Medulla oblongata (tissue), 1 donor: Measurements from ENCODE around the gene UNC13D.
"Not testable (repeated sequence)": the region's sequence is repeated elsewhere in the genome, so short reads cannot be mapped to it uniquely, and the experiment has no call there.

Source experiments
- DNase-seq: peaks from one replicate; pipeline ENCODE4 v3.0.0-alpha.2; 2015; ENCODE audit errors: extremely low spot score

Gene UNC13D

DNA sequence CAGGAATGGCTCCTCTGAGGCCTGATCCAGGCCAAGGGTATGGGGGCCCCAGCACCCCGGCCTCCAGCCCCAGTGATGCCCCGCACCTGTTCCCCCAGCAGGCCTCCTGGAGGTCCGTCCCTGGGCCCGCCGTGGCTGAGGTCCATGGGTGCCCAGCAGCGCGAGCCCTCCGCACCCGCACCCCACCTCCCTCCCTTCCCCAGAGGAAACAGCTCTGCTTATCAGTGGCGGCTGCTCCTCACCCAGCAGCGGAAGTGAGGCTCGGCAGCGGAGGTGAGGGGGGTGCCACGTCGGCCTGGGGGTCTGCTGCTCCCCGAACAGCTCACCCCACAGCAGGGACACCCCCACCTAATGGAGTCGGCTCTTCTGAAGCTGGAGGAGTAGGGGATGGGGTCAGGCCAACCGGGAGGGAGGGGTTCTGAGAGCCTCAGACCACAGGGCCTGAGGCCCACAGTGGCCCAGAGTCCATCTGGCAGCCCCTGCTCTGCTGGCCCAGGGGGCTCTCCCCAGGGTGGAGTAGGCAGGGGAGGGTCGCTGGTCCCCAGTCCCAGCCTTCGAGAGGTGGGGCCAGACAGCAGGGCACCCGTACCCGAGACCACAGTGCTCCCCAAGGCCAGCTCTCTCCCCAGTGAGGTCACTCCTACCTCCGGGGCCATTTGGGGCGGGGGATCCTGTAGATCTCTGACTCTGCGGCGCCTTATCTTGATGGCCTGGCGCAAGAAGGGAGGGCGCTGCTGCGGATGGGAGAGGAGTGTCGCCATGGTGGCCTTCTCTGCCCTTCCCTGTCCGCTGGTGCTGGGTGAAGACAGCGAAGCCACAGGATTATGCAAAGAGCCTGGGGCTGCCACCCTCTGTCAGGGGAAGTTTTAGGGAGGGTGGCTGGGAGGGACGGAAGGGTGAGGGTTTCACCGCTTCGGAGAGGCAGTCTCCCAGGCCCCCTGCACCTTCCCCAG, at the start of gene UNC13D:
TSS of gene UNC13D (minus strand) at position 828 of the 953 bp plus-strand sequence. CDS start at position 761, 67 bp downstream.
- DNase-seq = no peak

DNA sequence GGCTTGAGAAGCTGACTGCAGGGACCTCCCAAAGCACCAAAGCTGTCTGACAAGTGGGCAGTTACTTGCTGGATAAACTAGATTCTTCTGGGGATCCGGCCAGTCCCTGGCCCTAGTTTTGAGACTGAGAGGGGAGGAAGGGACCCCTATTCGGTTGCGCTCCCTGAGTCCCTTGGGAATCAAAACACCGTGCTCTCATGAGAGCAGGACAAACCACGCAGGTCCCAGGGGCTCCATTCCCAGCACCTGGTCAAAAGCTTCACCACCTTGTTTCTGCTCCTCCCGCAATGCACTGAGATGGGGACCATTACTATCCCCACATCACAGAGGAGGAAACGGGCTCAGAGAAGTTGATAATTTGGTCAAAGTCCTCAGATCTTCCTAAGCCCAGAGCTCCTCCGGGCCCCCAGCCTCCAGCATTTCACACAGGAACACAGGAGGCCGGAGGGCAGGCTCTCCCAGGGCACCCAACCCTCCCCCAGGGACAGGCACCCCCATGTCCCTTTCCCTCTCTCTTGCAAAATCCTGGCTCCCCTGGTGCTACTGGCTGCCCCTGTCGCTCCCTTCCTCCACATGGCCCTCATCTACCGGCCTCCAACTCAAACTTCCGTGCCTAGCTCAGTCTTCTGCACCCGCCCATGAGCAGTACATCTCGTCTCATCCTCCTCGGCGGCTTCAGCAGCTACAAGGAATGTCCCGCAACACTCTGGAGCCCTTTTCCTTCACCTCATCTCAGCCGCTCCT, 49.3 kb upstream of the UNC13D start:
- DNase-seq = no peak

GRCh38 chr17:75892556-75893224, 48.5 kb upstream of the UNC13D start:
- peak; percentile 59 for DNase-seq

GRCh38 chr17:75891605-75892555, 47.7 kb upstream of the UNC13D start:
- DNase-seq = no peak

DNA sequence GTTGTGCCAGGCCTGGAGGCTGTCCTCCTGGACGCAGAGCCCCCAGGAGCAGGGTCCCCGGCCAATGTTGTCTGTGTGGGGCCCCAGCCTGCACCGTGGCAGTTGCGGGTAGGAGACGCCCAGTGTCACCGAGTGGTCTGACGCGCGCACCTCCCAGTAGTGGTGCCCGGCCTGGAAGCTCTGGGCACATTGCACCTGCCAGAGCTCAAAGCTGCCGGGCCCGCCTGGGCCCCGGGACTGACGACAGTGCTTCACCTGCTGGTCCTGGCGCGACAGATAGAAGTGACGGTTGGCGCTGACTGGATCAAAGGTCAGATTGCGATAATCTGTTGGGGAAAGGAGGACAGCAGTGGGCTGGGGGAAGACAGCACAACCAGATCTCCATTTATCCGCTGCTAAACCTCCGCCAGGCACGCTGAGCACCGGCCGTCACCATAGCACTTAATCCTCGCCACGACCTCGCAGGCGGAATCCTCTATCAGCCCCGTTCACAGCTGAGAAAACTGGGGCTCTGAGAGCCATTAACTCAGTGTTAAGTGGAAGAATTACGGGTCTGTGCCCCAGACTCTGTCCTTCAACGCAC, 46.9 kb upstream of the UNC13D start:
- no peak for DNase-seq

- DNase-seq = no peak
These were observed 45.2 kb upstream of the UNC13D start for GRCh38 chr17:75889454-75889853.

DNA sequence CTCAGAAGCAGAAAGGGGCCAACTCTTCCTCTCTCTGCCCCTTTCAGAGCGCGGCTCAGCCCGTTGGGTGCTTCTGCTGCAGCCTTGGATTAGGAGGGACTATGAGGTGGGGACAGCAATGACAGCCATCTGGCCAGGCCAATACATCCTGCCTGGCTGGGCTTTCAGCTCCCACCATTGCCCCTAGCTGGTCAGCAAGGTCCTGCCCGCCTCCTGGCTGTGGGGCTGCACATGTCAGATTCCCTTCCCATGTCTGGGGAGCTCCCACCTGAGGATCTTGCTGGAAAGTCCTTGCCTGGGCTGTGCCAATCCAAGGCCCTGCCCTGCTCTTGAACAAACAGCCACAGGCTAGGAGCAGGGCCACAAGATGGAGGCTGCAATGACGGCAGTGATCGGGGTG, 44.3 kb upstream of the UNC13D start:
- DNase-seq = no peak

- DNase-seq = not testable (repeated sequence)
These were observed 41.7 kb upstream of the UNC13D start for GRCh38 chr17:75885860-75886259.

GRCh38 chr17:75885431-75885830, 41.2 kb upstream of the UNC13D start:
- DNase-seq = no peak

DNA sequence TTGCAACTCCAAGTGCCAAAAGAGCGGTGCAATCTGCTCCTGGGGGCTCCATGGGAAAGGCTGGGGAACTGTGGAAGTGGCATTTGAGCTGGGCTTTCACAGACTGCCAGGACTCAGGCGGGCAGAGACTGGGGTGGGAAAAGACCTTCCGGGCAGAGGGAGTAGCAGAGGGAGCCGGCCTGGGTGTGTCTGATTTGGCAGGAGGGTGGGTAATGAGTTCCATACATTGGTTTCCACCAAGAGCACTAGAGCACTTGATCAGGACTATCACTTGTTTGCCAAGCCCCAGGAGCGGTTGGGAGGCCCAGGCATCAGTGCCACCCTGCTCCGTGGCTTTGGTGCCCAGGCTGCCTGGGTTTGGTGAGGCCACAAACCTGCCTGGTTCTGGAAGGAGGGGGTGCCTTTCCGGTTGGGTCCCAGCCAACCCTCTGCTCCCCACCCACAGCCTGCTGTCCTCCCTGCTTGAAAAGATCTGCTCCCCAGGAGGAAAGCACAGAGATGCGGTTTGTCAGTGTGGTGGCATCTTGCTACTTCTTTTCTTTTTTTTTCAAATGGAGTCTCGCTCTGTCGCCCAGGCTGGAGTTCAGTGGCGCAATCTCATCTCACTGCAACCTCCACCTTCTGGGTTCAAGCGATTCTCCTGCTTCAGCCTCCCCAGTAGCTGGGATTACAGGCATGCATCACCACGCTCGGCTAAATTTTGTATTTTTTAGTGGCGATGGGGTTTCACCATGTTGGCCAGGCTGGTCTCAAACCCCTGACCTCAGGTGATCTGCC, 37.7 kb upstream of the UNC13D start:
- no peak for DNase-seq

DNA sequence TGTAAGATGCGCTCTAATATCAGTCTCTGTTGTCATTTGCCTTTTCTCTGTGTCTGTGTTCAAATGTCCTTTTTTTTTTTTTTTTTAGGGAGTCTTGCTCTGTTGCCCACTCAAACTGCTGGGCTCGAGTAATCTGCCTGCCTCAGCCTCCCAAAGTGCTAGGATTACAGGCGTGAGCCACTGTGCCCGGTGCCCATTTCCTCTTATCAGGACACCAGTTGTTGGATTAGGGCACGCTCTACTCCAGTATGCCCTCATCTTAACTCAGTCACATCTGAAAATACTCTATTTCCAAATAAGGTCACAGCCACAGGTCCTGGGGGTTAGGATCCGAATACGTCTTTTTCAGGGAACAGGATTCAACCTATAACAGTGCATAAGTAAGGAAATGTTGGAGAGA, 36.1 kb upstream of the UNC13D start:
- DNase-seq = no peak

DNA sequence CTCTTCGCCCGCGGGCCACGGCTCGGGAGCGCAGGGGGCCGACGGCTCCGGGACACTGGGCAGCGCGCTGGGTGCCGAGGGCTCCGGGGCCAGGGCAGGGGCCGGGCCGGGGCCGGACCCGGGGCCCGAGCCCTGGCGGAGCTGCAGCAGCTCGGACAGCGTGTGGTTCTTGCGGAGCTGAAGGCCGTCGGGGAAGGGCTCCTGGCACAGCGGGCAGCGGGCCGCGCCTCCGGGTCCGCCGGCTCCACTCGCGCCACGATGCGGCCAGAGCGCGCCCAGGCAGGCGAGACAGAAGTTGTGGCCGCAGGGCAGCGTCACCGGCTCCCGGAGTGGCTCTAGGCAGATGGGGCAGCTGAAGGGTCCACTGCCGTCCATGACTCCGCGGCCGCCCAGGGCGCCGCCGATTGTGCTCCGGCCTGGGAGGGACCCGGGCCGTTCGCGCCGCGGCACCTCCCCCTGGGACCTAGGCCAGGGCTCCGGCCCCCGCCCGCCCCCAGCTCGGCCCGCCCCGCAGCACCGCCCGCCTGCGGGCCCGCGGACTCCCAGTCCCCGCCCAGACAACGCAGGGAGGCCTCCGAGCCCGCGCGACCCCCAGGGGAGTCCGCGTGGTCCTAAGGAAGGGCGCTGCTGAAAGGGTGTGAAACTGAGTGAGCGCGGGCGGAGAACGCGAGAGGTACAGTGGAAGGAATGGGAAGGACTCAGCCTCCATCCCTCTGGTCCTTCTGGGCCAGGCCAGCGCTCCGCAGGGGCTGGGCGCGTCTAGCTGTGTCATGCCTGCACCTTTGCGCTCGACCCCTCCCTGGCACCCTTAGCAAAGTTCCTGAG, 34.2 kb upstream of the UNC13D start, which contains the start of gene TRIM47:
TSS of gene TRIM47 (minus strand) at position 408 of the 825 bp plus-strand sequence. CDS start at position 375, 33 bp downstream.
- DNase-seq = peak; percentile 64

DNA sequence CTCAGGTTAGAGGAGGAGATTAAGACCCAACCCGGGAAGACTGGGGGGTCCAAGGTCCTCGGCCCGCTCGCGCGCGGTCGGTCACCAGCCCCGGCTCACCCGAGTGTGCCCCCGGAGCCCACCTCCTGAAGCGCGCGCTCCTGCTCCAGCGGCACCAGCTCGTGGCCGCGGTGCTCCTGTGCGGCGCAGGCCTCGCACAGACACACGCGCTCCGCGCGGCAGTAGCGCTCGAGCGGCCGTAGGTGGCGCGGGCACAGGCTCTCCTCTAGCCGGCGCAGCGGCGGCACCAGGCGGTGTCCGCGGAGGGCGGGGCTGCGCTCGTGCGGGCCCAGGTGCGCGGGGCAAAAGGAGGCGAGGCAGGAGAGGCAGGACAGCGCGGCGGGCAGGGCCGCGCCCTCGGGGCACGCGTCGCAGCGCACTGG, 33.6 kb upstream of the UNC13D start:
- peak; percentile 60 for DNase-seq

GRCh38 chr17:75876938-75877751, 32.9 kb upstream of the UNC13D start:
- DNase-seq = peak; percentile 91

- no peak for DNase-seq
These were observed 32.2 kb upstream of the UNC13D start for GRCh38 chr17:75876190-75876937.

DNA sequence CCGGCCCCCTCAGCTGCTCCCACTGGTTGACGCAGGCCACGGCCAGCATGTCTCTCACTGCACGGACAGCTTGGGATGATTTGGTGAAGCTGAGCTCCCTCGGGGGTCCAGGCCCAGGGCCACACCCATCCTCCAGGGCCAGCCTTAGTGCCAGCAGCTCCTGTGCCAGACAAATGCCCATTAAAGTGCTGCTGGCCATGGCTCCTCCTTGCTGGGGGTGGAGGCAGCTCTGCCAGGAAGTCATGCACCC, 31.7 kb upstream of the UNC13D start:
- DNase-seq = no peak

- DNase-seq = peak; percentile 64
These were observed 31.2 kb upstream of the UNC13D start for GRCh38 chr17:75875182-75875939.
